NCI-H146 (cell line): ENCODE data around the gene PHACTR2.
"Not testable (repeated sequence)": the region's sequence is repeated elsewhere in the genome, so short reads cannot be mapped to it uniquely, and the experiment has no call there.

Experiments used
- DNase-seq: peaks from one replicate; lab custom pipeline; 2025; lab: John Stamatoyannopoulos, UW

PHACTR2 gene

DNA sequence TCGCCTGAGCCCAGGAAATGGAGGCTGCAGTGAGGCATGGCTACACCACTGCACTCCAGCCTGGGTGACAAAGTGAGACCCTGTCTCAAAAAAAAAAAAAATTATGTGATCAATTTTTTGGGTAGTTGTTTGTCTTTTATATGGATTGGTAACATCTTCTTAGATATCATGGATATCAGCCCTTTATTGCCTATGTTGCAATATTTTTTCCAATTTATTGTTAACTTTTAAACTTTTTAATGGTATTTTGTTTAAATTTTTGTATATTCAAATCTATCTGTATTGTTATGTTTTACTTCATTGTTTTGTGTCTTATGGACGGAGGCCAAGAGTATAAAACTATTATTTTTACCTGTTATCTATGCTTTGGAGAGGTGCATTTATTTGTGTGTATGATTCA is 133.0 kb downstream of the PHACTR2 start:
- DNase-seq = no peak

DNA sequence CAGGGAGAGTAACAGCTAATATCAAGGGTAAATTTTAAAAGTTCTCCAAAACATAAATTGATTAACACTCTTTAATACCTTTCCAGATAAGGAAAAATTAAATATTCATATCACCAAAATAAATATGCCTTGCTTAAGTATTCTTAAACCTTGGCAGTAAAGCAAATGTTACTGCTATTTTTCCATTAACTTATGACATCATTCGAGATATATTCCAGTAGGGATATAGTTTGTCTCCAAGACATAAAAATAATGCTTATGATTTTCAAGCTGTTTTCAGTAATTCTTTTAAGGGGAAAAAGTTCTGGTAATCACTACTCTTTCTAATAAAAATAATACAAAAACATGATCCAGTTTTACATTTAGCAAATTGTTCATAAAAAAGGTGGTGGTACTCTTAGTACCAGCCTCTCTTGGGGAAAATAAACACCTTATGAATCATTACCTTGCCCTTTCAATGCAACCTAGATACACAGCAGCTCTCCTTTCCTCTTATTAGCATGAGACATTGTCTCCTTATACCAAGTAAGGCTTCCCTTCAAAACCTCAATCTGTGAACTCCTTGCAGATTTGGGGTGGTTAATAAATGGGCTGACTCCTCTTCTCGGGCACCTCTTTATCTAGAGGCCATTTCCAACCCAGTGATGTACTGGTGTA is 133.9 kb downstream of the PHACTR2 start:
- no peak for DNase-seq

DNA sequence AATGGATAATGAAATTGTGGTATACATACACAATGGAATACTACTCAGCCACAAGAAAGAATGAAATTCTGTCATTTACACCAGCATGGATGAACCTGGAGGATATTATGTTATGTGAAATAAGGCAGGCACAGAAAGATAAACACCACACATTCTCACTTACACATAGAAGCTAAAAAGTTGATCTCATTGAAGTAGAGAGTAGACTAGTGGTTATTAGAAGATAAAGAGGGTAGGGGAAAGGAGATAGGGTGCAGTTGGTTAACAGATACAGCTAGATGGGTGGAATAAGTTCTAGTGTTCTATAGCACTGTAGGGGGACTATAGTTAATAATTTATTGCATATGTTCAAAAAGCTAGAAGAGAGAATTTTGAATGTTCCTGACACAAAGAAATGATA is 139.9 kb downstream of the PHACTR2 start:
- DNase-seq = no peak

DNA sequence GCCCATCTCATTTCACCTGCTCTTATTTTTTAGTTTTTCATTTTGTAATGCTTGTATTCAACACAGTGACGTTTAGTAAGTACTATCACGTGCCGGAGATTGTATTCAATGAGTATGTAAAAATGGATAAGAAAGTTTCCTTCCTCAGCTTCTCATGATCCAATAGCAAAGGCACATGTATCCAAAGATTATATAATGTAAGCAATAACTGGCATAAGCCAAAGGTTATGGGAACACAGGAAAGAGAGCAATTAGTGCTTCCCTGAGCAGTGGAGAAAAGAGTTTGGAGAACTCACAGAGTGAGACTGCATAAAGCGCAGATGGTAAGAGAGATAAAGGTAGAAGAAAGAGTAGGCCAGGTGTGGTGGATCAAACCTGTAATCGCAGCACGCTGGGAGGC is 143.6 kb downstream of the PHACTR2 start:
- no peak for DNase-seq

DNA sequence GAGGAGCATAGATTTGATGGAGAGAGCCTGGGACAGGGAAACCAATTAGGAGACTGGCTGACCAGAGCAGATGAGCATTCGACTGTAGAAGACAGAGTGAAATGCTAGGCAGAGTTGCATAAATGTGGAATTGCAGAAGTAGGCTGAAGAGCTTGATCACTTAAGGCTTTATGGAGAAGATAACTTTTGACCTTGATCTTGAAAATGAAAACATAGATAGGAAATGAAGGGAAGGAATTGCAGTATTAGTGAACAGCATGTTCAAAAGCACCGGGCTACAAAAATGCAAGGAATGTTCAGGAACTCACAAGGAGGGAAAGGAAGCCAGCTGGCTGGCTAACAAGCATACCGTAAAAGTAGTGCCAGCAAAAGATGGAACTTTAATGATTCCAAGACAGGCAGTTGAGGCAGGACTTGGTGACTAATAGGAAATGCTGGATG is 144.8 kb downstream of the PHACTR2 start:
- no peak for DNase-seq

DNA sequence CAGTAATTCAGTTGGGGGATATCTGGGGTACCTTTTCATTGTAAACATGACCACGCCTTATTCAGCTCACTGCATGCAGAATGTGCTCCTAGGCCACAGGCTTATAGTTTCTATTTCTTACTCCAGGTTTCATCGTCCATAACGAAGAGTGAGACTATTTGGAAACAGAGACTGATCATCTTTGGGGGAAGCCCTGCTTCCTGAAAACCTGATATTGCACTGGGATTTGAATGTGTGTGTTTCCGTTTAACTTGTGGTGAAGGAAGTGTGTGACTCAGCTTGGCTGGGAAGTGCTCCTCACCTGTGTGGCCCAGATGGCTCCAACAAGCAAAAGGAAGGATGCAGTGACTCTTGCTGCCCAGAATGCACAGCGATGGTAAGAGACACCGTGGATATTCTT is 145.8 kb downstream of the PHACTR2 start:
- DNase-seq = no peak

DNA sequence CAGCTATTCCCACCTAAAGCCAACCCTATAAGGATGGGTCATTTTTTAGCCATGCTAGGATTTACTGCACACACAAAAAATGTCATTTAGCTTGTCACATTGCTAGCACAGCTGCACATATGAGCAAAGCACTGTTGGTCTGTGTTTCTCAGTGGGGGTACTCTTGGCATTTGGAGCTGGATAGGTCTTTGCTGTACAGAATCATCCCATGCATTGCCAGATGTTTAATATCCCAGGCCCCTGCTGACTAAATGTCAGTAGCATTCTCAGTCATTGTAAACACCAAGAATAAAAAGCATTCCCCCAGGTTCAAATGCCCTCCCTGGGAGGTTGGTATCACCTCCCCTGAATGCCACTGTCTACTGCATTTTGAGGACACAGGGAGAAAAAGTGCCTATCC is 150.8 kb downstream of the PHACTR2 start:
- DNase-seq = no peak

DNA sequence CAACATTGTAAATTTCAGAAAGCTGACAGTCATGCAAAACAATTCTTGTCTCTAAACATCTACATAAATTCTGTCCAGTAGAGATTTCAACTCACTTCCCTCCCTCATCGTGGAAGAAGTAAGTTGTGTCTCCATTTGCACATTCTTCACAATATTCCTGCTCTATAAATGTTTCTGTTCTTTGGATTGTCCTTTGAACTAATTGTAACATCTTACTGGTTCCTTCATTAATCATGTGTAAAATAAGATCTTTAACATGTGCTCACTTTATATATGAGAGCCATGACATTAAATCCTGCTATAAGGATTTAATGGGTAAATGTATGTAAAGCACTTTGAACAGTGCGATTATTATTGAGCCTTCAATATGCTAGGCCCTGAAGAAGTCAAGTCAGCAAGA is 158.4 kb downstream of the PHACTR2 start:
- DNase-seq = no peak

DNA sequence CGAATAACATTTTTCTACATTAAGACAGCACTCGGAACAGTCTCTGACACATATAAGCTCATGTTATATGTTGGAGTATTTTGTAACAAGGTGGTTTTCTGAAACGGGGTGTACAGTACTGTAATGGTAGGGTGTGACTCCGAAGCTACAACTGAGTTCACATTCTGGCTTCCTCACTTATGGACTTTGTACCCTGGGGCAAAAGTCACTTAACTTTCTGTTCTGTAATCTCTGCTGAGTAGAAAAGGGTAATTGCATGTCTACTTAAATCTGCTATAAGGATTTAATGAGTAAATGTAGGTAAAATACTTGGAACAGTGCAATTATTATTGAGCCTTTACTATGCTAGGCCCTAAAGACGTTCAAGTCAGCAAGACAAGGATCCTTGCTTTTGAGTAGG is 160.6 kb downstream of the PHACTR2 start:
- DNase-seq = no peak

DNA sequence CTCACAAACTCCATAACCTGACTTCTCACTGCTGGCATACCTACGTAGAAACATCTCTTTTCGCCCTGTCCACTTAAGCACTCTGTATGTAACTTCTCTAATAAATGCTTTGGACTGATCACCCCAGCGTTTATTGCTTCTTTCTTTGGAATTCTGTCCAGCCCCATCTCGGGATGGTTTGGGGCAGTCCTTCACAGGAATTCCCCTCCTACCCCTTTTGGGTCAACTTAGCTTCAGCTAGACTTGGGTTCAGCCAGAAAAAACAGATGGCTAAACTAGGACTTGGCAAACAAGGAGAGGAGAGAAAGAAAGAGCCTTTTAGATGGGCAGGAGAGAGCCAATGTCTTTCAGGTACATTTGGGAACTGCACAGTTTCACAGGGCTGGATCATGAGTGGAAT is 161.4 kb downstream of the PHACTR2 start:
- DNase-seq = no peak

DNA sequence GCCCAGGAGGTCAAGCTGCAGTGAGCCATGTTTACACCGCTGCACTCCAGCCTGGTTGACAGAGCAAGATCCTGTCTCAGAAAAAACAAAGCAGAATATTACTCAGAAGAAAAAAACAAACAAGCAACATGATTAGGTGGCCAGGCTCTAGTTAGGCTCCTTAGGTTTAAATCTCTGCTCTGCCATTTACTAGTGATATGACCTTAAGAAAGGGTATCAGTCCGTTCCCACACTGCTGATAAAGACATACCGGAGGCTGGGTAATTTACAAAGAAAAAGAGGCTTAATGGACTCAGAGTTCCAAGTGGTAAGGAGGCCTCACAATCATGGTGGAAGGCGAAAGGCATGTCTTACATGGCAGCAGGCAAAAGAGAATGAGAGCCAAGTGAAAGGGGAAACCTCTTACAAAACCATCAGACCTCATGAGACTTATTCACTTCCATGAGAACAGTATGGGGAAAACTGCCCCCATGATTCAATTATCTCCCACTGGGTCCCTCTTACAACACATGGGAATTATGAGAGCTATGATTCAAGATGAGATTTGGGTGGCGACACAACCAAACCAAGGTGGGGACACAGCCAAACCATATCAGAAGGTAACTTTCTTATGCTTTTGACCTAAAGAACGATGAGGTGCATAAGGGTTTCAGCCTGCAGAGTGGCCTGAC is 163.0 kb downstream of the PHACTR2 start:
- no peak for DNase-seq

DNA sequence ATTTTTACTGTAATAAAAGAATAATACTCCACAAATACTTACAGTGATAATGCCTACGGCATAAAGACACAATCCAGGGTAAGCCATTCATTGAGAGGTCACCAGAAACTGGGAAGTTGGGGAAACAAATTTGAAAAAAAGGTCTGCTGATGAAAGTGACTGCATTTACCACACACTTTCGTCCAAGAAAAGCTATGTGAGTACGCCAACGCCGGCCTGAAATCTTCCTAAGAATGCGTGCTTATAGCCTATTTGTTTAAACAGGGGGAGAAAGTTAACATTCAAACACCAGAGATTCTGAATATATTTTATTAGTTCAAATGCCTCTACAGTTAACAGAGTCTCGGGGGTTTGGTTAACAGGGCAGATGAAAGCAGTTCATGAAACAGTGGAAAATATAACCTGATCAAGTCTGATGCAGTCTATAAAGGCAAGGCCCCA is 164.7 kb downstream of the PHACTR2 start:
- no peak for DNase-seq

DNA sequence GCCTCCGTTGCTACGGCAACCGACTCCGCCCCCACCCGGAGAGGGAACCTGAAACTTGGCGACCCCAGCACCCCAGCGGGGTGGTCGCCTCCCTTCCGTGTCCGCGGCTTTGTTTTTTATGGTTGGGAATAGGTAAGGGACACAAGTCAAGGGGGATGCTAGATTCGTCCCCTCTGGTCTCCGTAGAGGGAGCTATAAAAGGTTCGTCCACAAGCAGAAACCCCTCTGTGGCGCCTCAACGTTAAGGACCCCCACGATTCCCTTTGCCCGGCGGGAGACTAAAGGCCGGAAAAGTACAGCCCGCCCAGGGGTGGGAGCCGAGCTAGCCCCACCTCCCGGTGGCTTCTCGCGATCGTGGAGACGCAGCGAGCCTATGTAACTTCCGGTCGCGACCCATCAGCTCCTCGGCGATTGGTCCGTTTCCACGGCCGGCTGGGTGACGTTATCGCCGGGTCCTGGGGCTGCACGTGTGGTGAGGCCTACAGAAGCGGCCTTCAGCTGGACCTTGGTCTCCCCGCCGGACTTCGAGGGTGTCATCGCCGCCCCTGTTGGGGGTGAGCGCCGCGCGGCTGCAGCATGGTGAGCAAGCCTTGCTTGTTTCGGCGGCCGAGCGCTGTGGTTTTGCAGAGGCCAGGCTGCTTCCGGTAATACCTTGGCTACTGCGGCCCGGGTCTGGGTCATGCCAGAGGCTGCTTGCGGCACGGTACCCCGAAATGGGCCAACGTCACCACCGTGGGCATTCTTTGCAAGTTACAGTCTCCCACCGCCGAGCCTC is 165.3 kb downstream of the PHACTR2 start, which contains the start of gene LTV1:
Gene LTV1, plus strand, starts transcription at position 437 of the 775 bp plus-strand sequence. Its CDS starts 140 bp downstream, at position 577.
- peak; percentile 99 for DNase-seq

DNA sequence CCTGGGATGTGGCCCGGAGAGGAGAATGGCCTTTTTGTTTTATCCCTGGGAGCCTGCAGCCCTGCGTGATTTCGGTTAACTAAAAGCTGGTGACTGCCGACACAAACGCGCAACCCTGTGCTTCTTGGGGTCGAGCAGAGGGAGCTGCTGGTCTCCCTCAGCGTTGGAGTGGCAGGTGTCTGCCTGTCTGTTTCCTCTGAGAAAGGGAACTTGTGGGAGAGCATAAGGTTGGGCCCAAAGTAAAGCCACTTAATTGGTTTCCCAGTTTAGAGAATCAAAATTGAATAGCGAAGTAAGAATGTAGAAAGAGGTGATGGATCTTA is 165.9 kb downstream of the PHACTR2 start:
- DNase-seq = peak; percentile 68

DNA sequence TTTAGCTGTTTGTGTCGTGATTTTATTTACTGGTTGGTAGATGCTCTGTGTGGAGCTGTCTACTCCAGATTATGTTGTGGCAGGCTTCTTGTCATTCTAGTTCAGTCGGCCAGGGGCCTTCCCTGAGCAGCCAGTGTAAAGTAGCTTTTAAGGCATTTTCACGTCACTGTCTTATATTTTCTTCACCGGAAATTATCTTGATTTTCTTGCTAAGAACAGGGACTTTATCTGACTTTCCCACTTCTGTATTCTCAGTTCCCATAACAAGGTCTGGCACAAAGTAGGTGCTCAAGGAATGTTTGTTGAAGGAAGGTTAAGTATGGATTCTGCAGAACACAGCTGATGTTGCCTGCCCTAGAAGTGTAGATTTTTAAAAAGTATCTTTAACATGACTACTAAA is 166.2 kb downstream of the PHACTR2 start:
- DNase-seq = no peak

DNA sequence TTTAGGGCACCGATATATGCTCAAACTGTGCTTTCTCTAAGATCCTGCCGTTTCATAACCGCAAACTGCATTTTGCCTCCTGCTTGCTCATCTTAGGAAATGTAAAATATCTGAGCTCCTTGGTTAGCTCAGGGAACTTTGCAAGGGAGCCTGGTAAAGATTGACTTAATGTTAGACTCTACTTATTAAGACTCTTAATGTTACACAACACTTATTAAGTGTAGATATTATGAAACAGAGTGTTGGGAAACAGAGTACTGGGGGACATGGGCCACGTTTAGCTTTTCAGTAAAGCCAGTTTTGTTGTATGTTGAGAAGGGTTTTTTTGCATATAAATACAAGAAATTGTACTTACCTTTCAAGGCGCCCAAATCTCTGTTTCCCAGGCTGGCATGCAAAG is 167.3 kb downstream of the PHACTR2 start:
- no peak for DNase-seq

DNA sequence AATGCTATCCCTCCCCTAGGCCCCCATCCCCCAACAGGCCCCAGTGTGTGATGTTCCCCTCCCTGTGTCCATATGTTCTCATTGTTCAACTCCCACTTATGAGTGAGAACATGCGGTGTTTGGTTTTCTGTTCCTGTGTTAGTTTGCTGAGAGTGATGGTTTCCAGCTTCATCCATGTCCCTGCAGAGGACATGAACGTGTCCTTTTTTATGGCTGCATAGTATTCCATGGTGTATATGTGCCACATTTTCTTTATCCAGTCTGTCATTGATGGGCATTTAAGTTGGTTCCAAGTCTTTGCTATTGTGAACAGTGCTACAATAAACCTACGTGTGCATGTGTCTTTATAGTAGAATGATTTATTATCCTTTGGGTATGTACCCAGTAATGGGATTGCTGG is 173.9 kb downstream of the PHACTR2 start:
- DNase-seq = not testable (repeated sequence)

DNA sequence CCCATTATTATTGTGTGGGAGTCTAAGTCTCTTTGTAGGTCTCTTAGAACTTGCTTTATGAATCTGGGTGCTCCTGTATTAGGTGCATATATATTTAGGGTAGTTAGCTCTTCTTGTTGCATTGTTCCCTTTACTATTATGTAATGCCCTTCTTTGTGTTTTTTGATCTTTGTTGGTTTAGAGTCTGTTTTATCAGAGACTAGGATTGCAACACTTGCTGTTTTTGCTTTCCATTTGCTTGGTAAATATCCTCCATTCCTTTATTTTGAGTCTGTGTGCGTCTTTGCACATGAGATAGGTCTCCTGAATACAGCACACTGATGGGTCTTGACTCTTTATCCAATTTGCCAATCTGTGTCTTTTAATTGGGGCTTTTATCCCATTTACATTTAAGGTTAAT is 177.3 kb downstream of the PHACTR2 start:
- DNase-seq = not testable (repeated sequence)

DNA sequence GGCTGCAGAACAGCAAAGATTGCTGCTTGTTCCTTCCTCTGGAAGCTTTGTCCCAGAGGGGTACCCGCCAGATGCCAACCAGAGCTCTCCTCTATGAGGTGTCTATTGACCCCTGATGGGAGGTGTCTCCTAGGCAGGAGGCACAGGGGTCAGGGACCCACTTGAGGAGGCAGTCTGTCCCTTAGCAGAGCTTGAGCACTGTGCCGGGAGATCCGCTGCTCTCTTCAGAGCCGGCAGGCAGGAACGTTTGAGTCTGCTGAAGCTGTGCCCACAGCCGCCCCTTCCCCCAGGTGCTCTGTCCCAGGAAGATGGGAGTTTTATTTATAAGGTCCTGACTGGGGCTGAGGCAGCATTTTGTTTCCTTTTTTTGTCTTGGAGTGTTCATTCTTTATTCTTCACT is 179.0 kb downstream of the PHACTR2 start:
- DNase-seq = not testable (repeated sequence)

DNA sequence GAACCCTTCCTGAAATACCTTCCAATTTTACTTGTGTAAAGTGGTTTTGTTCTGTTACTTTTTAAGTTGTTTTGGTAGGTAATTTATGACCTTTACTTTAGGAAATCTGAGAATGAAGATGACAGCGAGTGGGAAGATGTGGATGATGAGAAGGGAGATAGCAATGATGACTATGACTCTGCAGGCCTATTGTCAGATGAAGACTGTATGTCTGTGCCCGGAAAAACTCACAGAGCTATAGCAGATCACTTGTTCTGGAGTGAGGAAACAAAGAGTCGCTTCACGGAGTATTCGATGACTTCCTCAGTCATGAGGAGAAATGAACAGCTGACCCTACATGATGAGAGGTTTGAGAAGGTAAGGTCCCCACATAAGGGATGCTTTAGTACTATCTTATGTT is 179.9 kb downstream of the PHACTR2 start:
- DNase-seq = no peak

DNA sequence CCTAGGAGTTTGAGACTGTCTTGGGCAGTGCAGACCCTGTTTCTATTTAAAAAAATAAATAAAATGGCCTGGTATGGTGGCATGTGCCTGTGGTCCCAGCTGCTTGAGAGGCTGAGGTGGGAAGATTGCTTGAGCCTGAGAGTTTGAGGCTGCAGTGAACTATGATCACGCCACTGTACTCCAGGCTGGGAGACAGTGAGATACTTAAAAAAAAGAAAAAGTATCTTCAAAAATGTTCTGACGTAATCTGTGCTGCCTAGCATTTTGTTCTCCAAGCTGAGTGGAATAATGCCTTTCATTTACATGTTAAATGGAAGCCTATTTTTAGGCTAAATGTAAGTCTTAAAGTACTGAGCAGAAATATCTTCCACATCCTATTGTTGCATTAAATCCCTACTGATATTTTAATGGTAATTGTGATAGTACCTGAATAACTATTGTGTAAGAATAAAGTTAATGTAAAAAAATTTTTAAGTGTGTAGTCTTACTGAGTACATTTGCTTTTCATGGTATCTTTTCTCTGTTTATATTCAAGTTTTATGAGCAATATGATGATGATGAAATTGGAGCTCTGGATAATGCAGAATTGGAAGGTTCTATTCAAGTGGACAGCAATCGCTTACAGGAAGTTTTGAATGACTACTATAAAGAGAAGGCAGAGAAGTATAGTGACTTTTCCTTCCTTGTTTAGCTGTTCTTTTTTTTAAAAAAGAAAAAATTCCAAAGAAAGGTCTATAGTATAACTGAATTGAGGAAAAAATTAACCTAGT is 182.3 kb downstream of the PHACTR2 start:
- no peak for DNase-seq

DNA sequence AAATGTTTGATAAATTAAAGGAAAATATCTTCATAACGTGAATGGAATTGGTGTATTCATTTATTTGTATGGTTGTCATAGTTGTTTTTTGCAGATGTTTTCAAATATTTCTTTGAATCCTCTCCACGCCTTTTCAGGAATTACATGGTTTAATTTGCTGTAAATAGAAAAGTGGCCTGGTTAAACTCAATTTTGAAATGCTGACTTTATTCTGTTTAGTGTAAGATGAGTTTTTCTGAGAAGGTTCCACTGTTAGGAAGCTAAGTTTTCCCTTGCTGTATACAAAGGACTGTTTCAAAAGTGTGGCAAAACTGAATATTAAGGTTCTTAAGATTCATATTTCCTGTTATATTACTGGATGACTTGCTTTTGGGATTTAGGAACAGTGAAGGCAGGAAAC is 186.0 kb downstream of the PHACTR2 start:
- no peak for DNase-seq
